COLO668 (cell line): ENCODE data around the gene MANBA.
"Not testable (repeated sequence)": the region's sequence is repeated elsewhere in the genome, so short reads cannot be mapped to it uniquely, and the experiment has no call there.

Source experiments
- DNase-seq: peaks from one replicate; lab custom pipeline; 2025; ENCODE audit not compliant: unreplicated experiment; lab: John Stamatoyannopoulos, UW

The MANBA gene

GRCh38 chr4:102764901-102765300 is 4.1 kb upstream of the MANBA start:
- no peak for DNase-seq

- DNase-seq, result no peak
These were observed 1.1 kb upstream of the MANBA start for GRCh38 chr4:102761906-102762305.

- no peak for DNase-seq
These were observed 531 bp upstream of the MANBA start for GRCh38 chr4:102761296-102761701.

GRCh38 chr4:102759831-102760644 is 730 bp downstream of the MANBA start:
- DNase-seq, result peak; percentile 40

- no peak for DNase-seq
These were observed 2.3 kb downstream of the MANBA start for GRCh38 chr4:102758241-102759160.

GRCh38 chr4:102757681-102758080 is 3.1 kb downstream of the MANBA start:
- DNase-seq, result peak; percentile 23

- DNase-seq, result no peak
These were observed 6.7 kb downstream of the MANBA start for GRCh38 chr4:102754044-102754443.

- DNase-seq, result no peak
These were observed 8.8 kb downstream of the MANBA start for GRCh38 chr4:102751941-102752340.

GRCh38 chr4:102743352-102743751 is 17.4 kb downstream of the MANBA start:
- DNase-seq, result not testable (repeated sequence)

GRCh38 chr4:102738802-102739201 is 22.0 kb downstream of the MANBA start:
- DNase-seq, result not testable (repeated sequence)

- DNase-seq, result peak; percentile 92
These were observed 23.9 kb downstream of the MANBA start for GRCh38 chr4:102736636-102737549.

GRCh38 chr4:102735582-102735981 is 25.2 kb downstream of the MANBA start:
- DNase-seq, result peak; percentile 8

- DNase-seq, result peak; percentile 27
These were observed 26.0 kb downstream of the MANBA start for GRCh38 chr4:102734591-102735385.

- DNase-seq, result no peak
These were observed 26.7 kb downstream of the MANBA start for GRCh38 chr4:102734116-102734515.

GRCh38 chr4:102733084-102733483 is 27.7 kb downstream of the MANBA start:
- no peak for DNase-seq

- DNase-seq, result no peak
These were observed 28.1 kb downstream of the MANBA start for GRCh38 chr4:102732678-102733077.

- no peak for DNase-seq
These were observed 29.7 kb downstream of the MANBA start for GRCh38 chr4:102730968-102731533.

GRCh38 chr4:102729486-102729885 is 31.3 kb downstream of the MANBA start:
- peak; percentile 52 for DNase-seq

GRCh38 chr4:102726919-102727318 is 33.8 kb downstream of the MANBA start:
- not testable (repeated sequence) for DNase-seq

GRCh38 chr4:102726068-102726467 is 34.7 kb downstream of the MANBA start:
- no peak for DNase-seq
